Activated naive CD8-positive, alpha-beta T cell treated with anti-CD3 and anti-CD28 coated beads, Interleukin-2, amount 50 U/mL, for 16 hours (primary cell): ENCODE data around the gene GJA9.
"Not testable (repeated sequence)": the region's sequence is repeated elsewhere in the genome, so short reads cannot be mapped to it uniquely, and the experiment has no call there.

Experiments
- DNase-seq: peaks from one replicate; pipeline ENCODE4 v3.0.0-alpha.2; 2020; ENCODE audit warnings: low read depth, low spot score

Gene GJA9

DNA sequence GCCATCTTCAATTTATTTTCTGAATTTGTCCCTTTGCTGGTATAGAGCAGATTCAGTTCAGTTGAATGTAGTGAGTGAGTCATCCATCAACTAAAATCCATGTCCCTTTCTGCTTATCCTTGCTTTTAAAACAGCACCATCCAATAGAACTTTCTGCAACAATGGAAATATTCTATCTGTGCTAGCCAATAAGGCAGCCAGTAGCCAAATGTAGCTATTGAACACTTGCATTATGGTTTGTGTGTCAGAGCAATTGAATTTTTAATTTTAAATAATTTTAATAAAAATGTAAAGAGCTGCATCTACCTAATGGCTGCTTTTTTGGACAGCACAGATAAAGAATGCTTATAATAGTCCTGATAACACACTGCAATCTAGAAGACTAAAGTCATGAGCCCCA lies at the start of gene GJA9:
Gene GJA9 (minus strand): TSS at position 101 of the 400 bp plus-strand sequence. CDS start 5,489 bp downstream, outside the sequence.
- no peak for DNase-seq

DNA sequence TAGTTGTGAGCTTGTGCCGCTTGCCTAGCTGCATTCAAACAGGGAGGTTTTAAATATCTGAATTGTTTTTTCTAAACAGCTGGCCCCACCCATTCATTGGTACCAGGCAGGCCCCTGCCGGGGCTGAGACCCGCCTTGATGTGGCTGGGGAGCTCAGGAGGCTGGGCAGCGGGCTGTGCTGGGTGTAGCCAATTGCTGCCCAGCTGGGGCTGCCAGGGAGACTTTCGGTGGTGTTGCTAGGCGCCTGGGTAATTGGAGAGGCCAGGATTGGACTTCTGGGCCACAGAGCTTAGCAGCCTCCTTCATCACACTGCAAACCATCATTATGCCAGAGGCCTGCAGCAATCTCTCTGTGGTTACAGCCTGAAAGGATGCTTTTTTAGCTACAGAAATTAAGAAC lies 48.1 kb upstream of the GJA9 start:
- DNase-seq = no peak

DNA sequence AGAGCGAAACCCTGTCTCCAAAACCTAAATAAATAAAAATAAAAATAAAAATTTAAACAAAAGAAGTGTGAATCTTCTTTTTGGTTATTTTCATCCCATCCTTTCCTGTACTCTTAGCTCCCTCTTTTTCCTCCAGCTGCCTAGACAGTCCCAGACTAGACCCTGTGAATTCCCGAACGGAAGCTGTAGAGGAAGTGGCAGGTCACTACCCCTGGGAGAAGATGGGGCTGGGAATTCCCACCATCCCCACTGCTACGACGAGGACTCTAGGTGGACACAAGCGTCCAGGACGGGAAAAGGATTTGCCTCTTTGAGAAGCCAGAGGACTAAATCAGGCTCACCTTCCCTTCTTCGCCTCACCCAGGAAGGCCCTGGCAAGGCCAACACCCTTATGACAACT lies 47.7 kb upstream of the GJA9 start:
- DNase-seq = no peak

DNA sequence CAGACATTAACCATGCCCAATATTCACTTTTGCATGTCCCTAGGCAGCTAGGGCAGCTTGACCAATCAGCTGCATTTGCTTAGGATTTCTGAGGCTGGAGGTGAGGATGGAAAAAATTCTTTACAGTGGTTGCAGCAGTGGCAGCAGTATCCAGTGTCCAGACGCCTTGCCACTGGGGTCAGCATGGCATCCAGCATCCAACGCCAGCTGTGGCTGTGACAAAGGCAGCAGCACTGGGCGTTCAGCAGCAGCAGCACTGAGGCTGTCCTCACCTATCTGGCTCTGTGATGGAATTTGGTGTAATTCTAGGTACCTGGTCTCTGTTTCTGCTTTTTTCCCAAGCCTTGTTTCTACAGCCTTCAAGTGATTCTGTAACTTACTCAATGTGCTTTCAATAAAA lies 44.7 kb upstream of the GJA9 start:
- no peak for DNase-seq

DNA sequence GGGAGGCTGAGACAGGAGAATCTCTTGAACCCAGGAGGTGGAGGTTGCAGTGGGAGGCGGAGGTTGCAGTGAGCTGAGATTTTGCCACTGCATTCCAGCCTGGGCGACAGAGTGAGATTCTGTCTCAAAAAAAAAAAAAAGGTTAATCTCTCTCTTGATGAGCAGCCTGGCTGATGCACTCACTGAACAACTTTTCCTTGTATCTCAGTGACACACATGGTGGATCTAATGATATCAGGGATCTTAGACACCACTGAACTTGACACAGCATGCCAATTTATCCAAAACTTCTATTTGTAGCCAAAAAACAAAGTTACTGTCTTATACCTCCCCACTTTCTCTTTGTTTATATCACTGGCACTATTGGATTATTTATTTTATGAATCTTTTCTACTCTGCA lies 44.0 kb upstream of the GJA9 start:
- no peak for DNase-seq

DNA sequence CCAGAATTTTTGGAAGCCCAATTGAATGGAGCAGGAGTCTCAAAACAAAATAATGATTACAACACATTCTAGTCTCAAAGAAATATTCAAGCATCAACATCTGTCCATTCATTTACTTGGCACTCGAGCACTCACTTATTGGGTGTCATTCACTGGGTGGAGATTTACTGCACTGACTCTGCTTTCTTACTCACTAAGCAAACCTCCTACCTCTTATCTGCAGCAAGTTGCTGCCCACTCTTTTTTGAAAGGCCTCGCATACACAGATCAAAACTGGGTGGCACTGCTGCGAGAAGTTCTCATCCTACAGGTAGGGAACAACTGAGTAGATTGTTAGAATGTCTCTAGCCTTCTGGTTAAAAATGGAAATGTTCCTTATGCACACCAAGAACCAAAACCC lies 42.2 kb upstream of the GJA9 start:
- no peak for DNase-seq

DNA sequence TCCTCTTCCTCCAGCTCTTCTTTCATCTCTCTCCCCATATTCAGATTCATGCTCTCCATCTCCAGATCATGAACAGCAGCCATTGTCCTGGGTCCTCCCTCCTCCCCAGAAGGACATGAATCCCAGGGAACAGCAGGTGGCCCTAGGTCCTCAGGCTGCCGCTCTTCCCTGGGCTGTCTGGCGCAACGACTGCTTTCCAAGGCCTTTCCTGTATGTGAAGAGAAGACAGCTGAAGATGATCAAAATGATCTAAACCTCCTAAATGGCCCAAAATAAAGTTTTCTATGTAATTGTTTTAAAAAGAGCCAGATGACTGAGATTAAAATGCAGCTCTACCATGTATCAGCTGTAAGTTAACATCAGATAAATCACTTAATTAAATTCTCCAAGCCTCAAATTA lies 37.7 kb upstream of the GJA9 start:
- DNase-seq = no peak

DNA sequence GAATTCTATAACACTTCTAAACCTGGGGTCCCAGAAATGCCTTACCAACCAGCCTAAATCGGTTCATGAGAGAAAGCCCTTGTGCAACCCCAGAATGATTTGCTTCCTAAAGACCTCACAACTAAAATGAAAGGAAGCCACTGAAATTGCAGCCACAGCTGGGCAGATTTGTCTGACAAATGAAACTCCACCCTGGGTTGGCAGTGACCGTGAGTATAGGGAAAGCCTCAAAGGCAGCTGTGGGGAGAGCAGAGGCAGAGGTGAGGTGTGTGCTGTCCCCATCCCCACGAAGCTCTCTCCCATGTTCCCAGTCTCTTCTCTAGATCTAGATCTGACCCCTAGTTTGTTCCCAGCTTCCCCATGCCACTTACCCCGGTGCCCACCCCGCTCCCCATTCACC lies 37.2 kb upstream of the GJA9 start:
- DNase-seq = no peak

DNA sequence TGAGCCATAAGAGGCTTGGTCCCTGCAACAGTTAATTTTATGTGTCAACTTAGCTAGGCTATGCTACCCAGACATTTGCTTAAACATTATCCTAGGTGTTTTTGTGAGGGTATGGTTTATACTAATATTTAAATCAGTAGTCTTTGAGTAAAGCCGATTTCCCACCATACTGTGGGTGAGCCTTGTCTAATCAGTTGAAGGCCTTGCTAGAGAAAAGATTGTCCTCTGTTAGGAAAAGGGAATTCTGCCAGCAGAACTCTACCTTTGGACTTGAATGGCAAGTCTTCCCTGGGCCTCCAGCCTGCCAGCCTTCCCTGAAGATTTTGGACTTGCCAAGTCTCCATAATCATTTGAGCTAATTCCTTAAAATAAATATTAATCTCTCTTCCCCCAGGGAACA lies 36.4 kb upstream of the GJA9 start:
- no peak for DNase-seq

DNA sequence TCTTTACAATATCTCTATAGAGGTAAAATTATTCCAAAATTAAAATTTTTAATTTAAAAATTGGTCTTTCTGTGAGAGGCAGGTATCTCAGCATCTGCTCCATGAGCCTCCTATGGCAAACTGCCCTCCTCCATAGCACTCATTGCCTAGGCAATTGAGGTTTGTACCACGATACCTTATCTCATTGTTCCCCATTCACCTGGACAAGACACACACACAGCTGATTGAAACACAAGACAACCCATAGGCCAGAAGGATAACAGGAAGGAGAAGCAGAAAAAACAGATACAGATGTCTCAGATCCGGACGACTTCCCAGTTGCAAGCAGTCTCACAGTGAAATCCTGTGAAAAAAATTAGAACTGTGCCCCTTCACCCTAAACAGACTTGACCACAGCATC lies 36.0 kb upstream of the GJA9 start:
- no peak for DNase-seq

DNA sequence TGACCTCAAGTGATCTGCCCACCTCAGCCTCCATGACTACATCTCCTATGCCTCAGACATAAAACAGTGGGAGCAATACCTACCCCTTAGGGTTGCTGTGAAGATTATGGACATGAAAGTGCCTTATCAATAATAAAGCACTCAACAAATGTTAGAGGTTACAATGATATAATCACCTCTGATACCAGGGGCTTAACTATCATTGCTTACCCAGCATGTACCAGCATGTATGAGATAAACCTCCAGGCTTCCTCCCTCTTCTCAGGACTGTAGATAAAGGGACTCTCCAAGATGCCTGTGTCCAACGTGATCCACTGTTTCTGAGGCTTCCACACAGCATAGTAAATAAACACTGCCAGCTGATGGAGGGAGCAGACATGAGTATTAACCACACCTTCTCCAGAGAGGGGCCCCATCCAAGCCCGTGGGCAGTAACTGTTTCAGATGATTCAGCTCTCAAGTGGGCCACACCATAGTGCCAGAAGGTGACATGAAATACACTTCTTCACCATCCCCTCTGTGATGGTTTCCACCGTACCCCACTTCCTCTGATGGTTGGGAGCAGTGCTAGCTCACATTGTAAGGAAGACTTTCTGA lies 34.1 kb upstream of the GJA9 start:
- no peak for DNase-seq

DNA sequence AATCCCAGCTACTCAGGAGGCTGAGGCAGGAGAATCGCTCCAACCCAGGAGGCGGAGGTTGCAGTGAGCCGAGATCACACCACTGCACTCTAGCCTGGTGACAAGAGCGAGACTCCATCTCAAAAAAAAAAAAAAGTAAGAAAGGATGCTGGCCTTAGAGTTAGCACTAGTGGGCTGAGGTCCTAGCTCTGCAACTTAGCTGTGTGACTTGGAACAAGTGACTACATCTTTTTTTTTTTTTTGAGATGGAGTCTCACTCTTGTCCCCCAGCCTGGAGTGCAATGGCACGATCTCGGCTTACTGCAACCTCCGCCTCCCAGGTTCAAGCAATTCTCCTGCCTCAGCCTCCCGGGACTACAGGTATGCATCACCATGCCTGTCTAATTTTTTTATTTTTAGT lies 33.5 kb upstream of the GJA9 start:
- DNase-seq = not testable (repeated sequence)

DNA sequence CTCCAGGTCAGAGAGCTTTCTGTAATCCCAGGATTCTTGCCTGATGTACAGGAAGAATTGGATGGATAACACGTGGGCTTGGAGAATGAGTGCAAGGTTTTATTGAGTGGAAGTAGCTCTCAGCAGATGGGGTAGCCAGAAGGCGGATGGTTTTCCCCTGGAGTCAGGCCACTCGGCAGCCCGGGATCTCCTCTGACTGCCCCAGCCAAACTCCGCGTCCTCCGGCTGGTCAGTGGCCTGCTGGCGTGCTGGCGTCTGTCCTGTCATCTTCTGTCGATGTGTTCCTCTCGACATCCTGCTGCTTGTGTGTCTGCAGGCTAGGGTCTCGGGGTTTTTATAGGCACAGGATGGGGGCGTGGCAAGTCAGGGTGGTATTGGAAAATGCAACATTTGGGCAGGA lies 27.4 kb upstream of the GJA9 start:
- DNase-seq = no peak

DNA sequence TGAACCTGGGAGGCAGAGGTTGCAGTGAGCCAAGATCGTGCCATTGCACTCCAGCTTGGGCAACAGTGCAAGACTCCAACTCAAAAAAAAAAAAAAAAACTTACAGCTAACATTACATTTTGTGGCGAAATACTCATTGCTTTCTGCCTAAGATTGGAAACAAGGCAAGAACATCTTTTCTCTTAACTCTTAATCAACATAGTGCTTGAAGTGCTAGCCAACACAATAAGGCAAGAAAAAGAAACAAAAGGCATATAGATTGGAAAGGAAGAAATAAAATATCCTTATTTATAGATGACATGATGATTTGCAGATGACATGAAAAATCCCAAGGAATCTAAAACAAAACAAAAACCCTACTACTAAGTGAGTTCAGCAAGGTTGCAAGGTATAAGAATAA lies 24.6 kb upstream of the GJA9 start:
- no peak for DNase-seq

DNA sequence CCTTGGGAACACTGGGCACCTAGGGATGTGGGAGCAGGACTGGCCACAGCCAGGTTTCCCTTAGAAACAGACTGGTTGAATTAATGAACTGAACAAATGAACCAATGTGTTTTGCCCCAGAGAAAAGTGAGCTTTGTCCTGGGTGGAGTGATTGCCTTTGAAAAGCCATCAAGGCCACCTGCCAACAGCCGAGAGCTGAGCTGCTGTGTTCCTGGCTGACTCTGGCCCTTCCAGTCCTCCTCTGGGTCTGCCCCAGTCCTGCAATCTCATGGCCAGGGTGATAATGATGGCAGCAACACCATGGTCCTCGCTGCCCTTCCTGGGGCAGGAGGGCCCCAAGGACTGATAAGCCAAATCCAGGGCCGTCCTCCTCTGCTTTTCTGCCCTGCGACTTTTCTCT lies 18.2 kb upstream of the GJA9 start:
- DNase-seq = no peak

DNA sequence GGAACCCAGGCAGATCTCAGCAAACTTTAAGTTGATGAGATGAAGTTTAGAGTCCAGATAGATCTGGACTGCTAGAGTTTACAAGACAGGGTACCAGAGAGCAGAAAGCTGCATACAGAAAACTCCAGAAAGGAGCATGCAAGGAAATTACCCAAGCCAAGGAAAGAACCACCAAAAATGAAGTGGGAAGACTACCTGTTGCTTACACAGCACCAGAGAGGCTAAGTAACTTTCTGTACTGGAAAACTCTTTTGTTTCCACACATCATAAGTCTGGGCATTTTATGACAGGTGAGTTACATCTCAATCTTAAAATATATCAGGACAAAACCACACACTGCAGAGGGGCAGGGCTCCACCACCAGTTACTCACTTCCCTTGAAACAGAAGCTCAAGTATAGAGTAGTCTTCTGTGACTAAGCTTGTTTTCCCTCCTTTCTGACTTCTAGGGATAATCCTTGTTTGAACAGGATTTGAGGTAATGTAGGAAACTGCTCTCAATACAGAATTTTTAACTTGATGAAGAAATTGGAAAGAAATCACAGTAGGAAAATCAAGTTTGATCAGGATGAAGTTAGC lies 17.4 kb upstream of the GJA9 start:
- no peak for DNase-seq

DNA sequence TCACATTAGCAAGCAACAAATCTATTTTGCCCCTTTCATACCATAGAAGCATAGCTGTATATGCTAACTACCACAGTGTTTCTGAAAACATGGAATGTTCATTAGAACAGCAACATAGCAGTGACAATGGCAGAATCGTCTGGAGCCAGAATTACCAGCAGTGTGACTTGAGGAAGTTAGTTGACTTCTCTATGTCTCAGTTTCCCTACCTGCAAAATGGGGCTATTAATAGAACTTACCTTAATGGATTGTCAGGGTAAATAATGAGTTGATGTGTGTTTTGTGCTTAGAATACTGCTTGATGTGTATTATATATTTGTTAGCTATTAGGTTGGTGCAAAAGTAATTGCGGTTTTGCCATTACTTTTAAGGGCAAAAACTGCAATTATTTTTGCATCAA lies 14.8 kb upstream of the GJA9 start:
- no peak for DNase-seq

DNA sequence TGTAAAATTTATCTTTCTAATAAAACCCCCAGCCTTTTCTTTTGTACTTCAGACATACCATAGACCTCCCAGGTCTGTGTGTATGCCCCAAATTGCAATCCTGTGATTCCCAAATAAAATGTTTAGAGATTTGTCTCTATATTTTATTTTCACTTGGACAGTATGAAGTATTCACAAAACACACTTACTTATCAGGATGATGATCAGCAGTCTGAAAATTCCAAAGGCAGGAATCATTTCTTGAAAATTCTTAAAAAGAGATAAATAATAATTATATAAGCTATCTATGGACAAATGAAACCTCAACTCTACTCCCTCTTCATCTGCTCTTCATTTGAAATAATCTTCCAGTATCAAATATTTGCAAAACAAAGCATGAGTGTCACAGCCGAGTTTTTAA lies 11.6 kb upstream of the GJA9 start:
- no peak for DNase-seq

DNA sequence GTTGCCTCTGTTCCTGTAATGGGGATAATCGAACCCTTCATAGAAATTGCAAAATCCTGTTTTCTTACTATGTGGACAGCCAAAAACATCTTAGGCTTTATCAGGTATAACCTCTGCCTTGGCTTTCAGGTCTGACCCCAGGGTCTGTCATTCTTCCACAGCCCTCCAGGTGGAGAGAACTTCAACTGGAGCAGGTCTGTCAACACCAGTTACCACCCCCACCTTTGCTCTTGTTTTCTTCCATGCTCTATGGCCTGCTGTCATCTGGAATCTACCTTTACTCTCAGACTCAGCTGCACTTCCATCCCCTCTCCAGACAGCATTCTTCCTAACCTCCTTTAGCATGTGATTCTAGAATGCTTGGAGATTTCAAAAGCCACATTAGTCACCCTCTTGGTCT lies 10.4 kb upstream of the GJA9 start:
- DNase-seq = no peak

DNA sequence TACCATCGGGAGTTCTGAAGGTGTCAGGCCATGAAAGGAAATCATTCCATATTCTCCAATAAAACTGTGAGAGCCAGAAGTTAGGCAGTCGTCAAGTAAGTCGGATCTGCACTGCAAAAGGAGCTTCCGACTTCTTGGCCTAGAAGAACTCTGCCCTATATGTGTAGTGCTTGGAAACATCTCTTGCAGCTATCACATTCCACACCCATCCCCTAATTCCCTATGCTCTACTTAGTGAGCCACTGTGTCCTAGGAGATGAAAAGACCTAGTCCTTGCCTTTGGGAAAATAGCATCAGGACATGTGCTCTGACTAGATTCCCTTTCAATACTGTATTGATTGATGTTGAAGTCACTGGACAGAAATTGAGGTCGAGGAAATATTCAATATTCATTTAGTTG lies 8.2 kb upstream of the GJA9 start:
- DNase-seq = no peak

DNA sequence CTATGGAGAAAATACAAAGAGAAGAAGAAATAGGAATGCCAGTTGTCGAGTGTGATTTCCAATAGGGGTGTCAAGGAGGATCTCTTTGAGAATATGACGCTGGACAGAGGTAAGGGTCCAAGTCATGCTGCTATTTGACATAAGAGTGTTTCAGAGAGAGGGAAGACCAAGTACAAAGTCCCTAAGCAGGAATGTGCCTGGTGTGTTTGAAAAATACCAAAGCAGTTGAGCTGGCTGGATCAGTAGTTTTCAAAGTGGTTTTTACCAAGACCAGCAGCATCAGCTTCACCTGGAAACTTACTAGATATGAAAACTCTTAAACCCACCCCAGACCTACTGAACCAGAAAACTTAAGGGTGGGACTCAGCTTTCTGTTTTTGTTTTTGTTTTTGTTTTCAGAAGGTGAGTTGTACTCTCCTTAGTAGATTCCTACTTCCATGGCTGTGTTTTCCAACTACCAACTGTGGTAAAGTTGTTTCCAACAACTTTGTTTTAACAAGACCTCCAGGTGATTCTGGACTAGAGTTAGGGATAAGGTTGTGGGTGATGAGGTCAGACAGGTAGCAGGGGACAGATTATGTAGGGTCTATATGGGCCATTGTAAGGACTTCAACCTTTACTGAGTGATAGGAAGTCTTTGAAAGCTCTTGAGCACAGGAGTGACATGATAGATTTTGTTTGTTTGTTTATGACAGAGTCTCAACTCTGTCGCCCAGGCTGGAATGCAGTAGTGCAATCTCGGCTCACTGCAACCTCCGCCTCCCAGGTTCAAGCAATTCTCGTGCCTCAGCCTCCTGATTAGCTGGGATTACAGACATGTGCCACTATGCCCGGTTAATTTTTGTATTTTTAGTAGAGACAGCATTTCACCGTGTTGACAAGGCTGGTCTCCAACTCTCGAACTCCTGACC lies 7.3 kb upstream of the GJA9 start:
- no peak for DNase-seq

DNA sequence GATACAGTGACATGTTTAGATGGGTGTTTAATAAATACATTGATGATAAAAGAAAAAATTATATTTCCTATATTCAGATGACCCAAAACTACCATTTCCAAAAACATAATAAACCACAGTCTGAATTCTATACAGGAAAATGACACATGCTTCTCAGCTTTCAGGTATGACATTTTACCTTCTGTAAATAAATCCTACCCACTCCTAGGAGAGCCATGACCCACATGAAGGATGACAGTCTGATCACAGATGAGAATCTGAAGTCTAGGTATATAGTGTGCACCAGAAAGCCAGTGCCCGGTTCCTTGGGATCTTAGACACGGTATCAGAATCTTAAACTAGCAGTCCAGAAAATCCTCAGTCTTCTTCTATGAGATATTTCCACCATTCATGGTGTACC lies 3.7 kb upstream of the GJA9 start:
- no peak for DNase-seq

DNA sequence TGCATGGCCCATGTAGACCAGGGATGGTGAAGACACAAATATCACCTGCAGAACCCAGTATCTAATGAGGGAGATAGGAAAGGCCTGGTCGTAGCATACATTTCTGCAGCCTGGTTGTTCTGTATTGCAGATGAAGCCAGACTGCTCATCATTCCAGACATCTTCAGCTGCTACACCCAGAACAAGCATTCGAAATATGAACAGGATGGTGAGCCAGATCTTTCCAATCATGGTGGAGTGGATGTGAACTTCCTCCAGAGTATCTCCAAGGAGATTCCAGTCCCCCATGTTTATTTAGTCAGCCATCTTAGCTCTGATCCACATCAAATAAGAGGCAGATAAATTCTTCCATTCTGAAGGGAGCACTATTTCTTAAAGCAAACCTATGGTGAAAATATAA lies 5.6 kb downstream of the GJA9 start:
- no peak for DNase-seq
